HG03103 (cell line): ENCODE results near the gene CORO1C.

Experiments used
- ATAC-seq: cut with Tn5 transposase; IDR thresholded peaks from one replicate; pipeline ENCODE4 v1.9.1; 2021; ENCODE audit warnings: low read depth; ENCODE audit not compliant: unreplicated experiment

The CORO1C gene

GRCh38 chr12:108605690-108606406 lies 125.5 kb downstream of the CORO1C start:
- ATAC-seq = no peak

DNA sequence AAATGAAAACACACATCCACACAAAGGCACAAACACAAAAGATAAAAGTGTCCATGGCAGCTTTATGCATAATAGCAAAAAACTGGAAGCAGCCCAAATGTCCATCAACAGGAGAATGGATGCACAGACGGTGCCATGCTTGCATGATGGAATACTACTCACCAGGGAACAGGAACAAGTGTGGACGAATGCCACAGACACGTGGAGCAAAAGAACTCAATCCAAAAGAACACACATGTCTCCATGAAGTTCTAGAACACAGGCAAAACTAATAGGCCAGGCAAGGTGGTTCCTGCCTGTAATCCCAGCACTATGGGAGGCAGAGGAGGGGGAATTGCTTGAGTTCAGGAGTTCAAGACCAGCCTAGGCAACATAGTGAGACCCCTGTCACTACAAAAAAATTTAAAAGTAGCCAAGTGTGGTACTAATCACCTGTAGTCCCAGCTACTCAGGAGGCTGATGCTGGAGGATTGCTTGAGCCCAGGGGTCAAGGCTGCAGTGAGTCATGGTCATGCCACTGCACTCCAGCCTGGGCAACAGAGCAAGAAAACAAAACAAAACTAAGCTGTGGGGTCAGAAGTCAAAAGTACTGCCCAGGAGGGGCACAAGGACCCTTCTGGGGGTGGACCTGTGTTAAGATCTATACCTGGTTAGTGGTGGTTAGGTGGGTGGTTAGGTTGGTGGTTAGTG lies 126.2 kb downstream of the CORO1C start:
- no peak for ATAC-seq

DNA sequence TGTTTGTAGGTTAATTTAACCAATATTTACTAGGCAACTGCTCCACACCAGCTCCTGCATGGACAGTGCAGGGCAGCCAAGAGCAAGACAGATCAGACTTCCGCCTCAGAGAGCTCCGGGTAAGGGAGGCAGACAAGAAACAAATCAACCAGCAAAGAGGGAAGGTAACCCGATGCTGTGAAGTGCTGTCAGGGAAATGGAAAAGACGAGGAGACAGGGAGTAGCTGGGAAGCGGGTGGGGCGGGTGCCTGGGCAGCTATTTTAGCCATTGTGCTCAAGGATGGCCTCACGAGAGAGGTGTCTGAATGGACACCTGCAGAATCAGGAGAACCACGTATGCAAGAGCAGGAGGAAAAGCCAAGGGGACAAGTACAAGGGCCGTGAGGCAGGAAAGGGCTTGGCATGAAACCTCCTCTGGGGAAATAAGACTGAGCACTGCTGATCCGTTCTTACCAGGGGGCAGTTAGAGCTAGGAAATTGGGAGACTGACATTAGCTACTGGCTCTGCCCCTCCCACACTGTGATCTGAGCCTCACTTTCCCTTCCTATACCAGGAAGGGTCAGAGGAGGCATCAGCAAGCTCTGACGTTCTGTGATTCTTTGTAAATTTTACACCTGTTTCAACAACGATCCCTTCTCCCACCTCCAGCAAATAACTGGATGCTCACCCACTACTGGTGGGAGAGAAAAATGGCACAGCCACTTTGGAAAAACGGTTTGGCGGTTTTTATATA lies 126.9 kb downstream of the CORO1C start:
- no peak for ATAC-seq

DNA sequence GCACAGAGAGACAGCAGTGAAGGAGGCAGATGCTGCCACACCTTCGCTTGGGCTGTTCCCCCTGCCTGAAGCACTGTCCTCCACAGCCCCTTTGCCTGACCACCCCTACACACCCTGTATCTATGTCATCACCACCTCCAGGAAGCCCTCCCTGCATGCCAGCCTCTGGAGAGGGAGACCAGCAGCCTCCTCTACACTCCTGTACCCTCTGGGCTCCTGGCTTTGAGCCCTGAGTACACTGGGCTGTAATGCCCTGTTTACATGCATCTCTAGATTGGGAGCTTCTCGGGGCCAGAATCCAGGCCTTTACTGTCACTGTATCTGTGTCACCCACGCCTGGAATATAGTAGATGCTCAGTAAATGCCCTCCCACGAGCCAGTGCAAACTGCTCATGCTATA lies 127.6 kb downstream of the CORO1C start:
- no peak for ATAC-seq

GRCh38 chr12:108602976-108603704 lies 128.2 kb downstream of the CORO1C start:
- ATAC-seq = no peak

GRCh38 chr12:108602209-108602705 lies 129.1 kb downstream of the CORO1C start:
- no peak for ATAC-seq

GRCh38 chr12:108600702-108601007 lies 130.7 kb downstream of the CORO1C start:
- no peak for ATAC-seq

DNA sequence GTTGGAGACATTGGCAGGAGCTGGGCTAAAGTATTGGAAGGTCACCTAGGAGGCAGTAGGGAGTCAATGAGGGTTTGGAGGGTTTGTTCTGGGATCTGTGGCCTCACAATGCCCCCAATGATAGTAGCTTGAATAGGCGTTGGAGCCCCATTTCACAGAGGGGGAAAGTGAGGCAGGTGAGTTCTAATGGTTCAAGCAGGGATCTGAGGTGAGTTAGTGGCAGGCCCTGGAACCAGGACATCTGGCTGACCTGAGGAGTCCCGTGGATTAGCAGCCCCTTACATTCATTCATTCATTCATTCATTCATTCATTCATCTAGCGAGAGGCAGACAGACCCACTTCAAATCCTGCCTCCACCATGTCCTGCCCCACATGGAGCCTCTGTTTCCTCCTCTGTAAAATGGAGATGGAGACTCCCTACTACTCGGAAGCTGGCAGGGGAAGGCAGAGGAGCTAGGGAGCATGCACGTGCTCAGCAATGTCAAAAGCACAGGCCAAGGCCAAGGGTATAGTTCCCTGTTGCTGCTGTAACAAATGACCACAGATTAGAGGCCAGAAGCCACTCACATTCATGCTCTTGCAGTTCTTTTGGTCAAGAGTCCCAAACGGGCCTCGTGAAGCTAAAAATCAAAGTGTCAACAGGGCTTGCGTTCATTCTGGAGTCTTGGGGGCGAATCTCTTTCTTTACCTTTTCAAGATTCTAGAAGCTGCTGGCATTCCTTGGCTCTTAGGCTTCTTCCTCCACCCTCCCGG lies 131.2 kb downstream of the CORO1C start:
- ATAC-seq = no peak

DNA sequence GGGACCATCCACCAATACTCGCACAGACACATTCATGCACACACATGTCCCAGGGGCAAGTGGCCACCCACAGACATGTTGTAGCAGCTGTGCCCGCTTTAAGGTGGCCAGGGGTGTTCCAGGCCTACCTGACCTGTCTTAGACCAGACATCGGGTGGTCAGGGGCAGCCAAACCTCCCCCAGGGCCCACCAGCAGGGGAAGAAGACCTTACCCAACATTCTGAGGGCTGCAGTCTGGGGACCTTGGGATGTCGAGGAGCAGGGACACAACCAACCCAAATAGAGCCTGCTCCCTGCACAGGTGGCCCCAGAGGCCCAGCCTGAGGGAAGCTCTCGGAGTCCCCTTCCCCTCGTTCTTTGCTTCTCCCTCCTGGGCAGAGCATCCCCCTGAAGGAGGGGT lies 131.8 kb downstream of the CORO1C start:
- ATAC-seq = no peak

GRCh38 chr12:108598553-108599250 lies 132.6 kb downstream of the CORO1C start:
- no peak for ATAC-seq

DNA sequence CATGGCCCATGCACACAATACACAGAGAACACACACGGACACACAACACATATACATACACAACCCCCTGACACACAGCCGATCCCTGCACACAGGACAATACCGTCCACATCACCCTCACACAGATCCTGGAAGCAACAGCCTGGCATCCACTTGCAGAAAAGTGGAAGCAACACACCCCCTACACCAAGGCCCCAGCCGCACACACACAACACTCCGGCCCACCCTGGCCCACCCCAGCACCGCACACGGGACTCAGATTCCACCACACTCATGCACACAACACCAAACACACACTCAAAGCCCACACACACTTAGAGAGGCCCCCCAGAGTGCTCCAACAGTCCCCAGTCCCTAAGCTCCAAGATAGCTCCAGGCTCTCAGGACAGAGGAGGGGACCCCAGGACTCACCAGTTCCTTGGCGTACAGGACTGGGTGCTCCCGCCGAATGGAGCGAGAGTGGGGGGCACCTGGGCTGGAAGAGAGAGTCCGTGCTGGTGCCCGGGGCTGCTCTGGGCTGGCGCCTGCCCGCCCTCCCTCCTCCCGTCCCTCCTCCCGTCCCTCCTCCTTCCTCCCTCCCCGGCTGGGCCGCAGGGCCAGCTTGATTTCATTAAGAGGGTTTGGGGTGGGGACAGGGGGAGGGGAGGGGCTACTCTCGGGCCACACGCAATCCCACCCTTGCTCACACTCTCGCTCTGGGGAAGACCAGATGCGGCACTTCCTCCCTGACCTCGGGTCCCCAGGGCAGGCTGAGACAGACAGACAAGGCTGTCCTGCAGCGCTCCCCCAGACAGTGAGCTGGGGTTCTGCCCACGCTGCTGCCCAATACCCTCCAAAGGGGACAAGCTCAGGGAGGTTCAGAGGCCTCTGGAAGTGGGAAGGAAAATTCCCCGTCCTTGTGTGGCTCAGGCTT lies 133.5 kb downstream of the CORO1C start, which contains the start of gene TMEM119:
Gene TMEM119 (minus strand): TSS at position 526 of the 913 bp plus-strand sequence. CDS start 5,701 bp downstream, outside the sequence.
- no peak for ATAC-seq

DNA sequence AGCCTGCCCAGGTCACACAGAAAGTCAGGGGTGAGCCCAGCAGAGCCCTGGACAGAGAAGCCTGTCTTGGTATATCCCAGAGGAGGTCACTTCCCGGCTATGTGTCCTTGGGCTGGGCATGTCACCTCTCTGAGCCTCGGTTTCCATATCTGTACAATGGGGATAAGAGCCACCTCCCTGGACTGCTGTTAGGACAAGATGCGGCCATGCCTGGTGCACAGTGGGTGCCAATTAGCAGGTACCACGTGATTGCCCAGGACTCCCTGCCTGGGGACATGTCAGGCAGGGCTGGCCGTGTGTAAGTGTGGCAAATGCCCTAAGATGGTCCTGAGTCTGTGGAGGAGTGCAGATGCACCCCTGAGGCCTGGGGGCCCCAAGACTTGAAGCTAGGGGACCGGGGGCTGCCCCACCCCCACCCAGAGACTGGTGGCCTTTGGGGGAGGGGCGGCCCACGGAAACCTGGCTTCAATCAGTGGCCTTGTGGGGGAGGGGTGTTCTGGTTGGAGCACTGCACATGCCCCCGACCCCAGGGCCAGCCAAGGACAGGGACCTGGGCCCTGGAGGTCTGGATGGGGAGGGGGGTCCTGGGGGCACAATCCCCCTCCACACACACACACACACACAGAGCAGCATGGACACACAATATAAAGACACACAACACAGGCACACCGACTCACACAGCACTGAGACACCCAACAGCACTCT lies 134.3 kb downstream of the CORO1C start:
- no peak for ATAC-seq

DNA sequence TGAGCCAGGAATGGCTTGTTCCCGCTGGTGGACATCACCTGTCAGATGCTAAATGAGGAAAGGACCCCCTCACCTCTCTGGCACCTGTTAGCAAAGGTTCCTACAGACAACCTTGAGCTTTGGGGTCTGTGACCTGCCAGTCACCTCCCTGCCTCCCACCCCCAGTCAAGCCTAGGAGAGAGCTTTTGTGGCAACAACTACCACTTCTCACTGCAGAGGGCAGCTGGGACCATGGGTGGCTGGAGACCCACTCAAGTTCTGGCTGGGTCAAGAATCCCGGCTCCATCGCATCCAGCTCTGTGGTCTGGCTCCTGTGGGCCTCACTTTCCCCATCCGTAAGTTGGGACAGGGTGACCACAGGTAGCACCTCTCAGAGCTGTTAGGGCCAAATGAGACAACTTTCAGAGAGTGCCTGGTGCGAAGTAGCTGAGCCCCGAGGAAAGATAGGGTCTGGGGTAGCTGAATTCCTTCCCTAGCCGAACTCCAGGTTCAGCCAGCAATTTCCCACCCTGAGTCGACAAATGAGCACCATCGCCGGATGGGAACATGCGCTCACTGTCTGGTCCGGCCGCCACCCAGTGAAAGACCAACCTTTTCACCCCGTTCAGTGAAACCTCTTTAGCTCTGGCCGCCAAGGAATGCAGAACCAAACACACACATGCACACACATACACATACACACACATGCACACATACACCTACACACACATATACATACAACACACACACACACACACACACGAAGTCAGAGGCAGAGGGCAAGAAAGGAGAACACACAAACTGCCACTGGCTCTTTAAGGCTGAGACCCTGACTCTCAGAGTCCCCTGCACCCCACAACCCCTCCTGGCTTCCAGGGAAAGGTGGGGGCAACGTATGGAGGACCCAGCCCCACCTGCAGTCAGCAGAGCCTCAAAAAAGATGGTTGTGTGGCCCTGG lies 135.3 kb downstream of the CORO1C start:
- no peak for ATAC-seq
